Endodermal cell (in vitro differentiated cells): ENCODE results near the gene ERGIC1. TPM values are rescaled to one million over a fixed set of nuclear protein-coding genes. Genes with fewer than 3 reads are reported as not detected.
A peak's percentile ranks its signal among the peaks of the same experiment; 100 is the strongest.

Experiments used
- DNase-seq: peaks from one replicate; pipeline ENCODE4 v3.0.0-alpha.2; 2017
- H3K27ac ChIP-seq: 2 replicates; pipeline ENCODE4 v1.5.1; 2013; ENCODE audit warnings: mild to moderate bottlenecking, low read depth, low read length, moderate library complexity
- H3K27me3 ChIP-seq: 2 replicates; pipeline ENCODE4 v1.6.1; 2013; ENCODE audit warnings: mild to moderate bottlenecking, low read length, moderate library complexity; ENCODE audit not compliant: insufficient read depth, control insufficient read depth, poor library complexity, severe bottlenecking
- H3K36me3 ChIP-seq: 2 replicates; pipeline ENCODE4 v1.7.0; 2013; ENCODE audit warnings: mild to moderate bottlenecking, low read length, moderate library complexity; ENCODE audit not compliant: control insufficient read depth, insufficient read depth
- H3K4me1 ChIP-seq: one replicate; pipeline ENCODE4 v1.7.0; 2013; ENCODE audit warnings: low read length; ENCODE audit not compliant: control insufficient read depth, insufficient read depth
- H3K4me3 ChIP-seq: 2 replicates; pipeline ENCODE4 v1.5.1; 2013; ENCODE audit warnings: mild to moderate bottlenecking, low read length, moderate library complexity
- H3K9ac ChIP-seq: 2 replicates; pipeline ENCODE4 v1.6.1; 2013; ENCODE audit warnings: mild to moderate bottlenecking, low read length, moderate library complexity; ENCODE audit not compliant: poor library complexity, severe bottlenecking; ENCODE audit errors: extremely low read depth
- H3K9me3 ChIP-seq: 2 replicates; pipeline ENCODE4 v1.6.1; 2013; ENCODE audit warnings: mild to moderate bottlenecking, low read length, moderate library complexity; ENCODE audit not compliant: control insufficient read depth
- H3K27ac Mint-ChIP-seq: 2 replicates; pipeline ENCODE4 v1.8.0; 2020; ENCODE audit warnings: mixed read lengths
- H3K27me3 Mint-ChIP-seq: 2 replicates; pipeline ENCODE4 v1.8.0; 2021; ENCODE audit warnings: mild to moderate bottlenecking, mixed read lengths; ENCODE audit not compliant: insufficient read depth
- H3K36me3 Mint-ChIP-seq: 2 replicates; pipeline ENCODE4 v1.8.0; 2020; ENCODE audit warnings: low read depth, mixed read lengths
- H3K4me1 Mint-ChIP-seq: 2 replicates; pipeline ENCODE4 v1.8.0; 2020; ENCODE audit warnings: mixed read lengths
- H3K4me3 Mint-ChIP-seq: 2 replicates; pipeline ENCODE4 v1.8.0; 2020; ENCODE audit warnings: mild to moderate bottlenecking, moderate library complexity, mixed read lengths
- H3K9me3 Mint-ChIP-seq: 2 replicates; pipeline ENCODE4 v1.8.0; 2020; ENCODE audit warnings: mild to moderate bottlenecking, mixed read lengths
- WGBS, 2 experiments: methylation state at CpG; one replicate each; pipeline versions ENCODE4 v1.1.5 to v1.1.7; 2013; ENCODE audit warnings: missing lambda C conversion rate in 2 of 2, mixed read lengths in 1 of 2; ENCODE audit not compliant: insufficient coverage in 1 of 2, insufficient read length in 1 of 2; 5-methylcytosine and 5-hydroxymethylcytosine counted together
- total RNA-seq, 2 donors: library from RNA; stranded (reverse); fragmentation: NEBNext Ultra II Directional in 1 of 2; extraction: Animal tissue kit (Norgen Biotek cat#: 25700) in 1 of 2; gene quantifications; 2 replicates in 1 of 2; 3 replicates in 1 of 2; pipeline ENCODE4 v1.2.1, GENCODE V29; 2021
- TF ChIP-seq, protein P1 (sequence below): fragments of 200-600 bp; sonication (generic); conservative IDR thresholded peaks from 2 replicates; pipeline ENCODE4 v1.5.0; 2021; ENCODE audit warnings: antibody characterized with exemption, mild to moderate bottlenecking

Gene ERGIC1
- total RNA-seq, 2 donors from 2014 or later: 81.9 to 94.8 TPM

DNA sequence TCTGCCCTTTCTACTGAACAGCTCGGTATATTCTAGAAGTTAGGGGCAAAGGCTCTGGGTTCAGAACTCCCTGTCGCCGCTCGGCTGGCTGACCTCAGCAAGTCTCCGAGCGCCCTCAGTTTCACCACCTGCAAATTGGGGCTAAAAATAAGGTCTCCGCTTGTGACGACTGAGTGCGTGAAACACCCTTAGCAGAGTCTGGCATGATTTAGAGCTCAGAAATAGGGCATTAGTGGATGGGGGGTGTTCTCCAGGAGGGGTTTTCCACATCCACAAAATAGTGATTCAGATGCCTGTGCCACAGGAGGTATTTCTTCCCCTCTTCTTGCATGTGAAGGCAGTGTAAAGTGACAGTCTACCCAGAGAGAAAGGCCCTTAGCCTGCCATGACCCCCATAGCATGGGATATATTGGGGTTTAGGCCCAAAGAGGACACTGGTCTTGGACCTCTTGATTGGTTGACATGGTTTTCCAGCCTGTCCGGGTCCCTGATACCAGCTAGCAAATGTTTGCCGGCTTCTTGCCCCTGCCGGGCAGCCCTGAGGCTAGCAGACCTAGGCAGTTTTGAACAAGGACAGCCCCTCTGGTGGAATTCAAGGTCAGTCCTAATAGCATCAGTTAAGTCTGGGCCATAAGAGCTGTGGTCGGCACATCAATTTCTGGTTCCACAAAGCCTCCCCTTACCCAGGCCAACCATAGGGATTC, 1.4 kb downstream of the ERGIC1 start:
- H3K36me3 Mint-ChIP-seq: peaks cover 3% of the 10 kb centered on the region
- no peaks in the 10 kb centered on the region for H3K27me3 Mint-ChIP-seq
- peak; percentile 36 for DNase-seq
- TF ChIP-seq, protein P1, sequence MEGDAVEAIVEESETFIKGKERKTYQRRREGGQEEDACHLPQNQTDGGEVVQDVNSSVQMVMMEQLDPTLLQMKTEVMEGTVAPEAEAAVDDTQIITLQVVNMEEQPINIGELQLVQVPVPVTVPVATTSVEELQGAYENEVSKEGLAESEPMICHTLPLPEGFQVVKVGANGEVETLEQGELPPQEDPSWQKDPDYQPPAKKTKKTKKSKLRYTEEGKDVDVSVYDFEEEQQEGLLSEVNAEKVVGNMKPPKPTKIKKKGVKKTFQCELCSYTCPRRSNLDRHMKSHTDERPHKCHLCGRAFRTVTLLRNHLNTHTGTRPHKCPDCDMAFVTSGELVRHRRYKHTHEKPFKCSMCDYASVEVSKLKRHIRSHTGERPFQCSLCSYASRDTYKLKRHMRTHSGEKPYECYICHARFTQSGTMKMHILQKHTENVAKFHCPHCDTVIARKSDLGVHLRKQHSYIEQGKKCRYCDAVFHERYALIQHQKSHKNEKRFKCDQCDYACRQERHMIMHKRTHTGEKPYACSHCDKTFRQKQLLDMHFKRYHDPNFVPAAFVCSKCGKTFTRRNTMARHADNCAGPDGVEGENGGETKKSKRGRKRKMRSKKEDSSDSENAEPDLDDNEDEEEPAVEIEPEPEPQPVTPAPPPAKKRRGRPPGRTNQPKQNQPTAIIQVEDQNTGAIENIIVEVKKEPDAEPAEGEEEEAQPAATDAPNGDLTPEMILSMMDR: no peak
- peak overlapping the region; percentile 77 for H3K4me3 Mint-ChIP-seq
- H3K9me3 ChIP-seq: no peaks in the 10 kb centered on the region
- H3K4me1 ChIP-seq: peaks cover 31% of the 10 kb centered on the region
- no peak overlapping the region for H3K27ac ChIP-seq
- H3K9me3 Mint-ChIP-seq: no peaks in the 10 kb centered on the region
- peaks cover 15% of the 10 kb centered on the region for H3K36me3 ChIP-seq
- H3K9ac ChIP-seq: peak overlapping the region; percentile 68
- peak overlapping the region; percentile 39 for H3K27ac Mint-ChIP-seq
- 85 to 86% methylated on average over 10 to 13 of the region's 13 CpGs for WGBS, 2 experiments
- no peaks in the 10 kb centered on the region for H3K27me3 ChIP-seq
- H3K4me3 ChIP-seq: peak overlapping the region; percentile 91
- H3K4me1 Mint-ChIP-seq: peaks cover 34% of the 10 kb centered on the region

DNA sequence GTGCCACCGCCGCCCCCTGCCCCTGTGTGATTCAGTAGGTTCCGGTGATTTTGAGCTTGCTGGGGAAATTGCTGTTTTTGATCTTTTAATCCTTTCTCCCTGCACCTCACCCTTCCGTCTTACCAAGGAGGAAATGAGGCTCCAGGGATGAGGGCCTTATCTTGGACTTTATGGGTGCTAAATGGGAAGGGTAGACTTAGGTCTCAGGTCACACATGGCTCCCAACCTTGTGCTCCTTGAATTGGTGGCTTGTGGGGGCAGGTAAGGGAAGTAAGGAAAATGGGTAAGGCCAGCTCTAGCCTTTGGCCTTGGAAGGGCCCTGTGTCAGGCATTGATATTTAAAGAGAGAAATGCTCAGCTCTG, 1.9 kb downstream of the ERGIC1 start:
- Histone ChIP-seq H3K4me1 (peaks cover 27% of the 10 kb centered on the region), H3K36me3 (peaks cover 20% of the 10 kb centered on the region), H3K27me3 (no peaks in the 10 kb centered on the region), H3K27ac (no peak overlapping the region), H3K9ac (no peak overlapping the region), H3K9me3 (no peaks in the 10 kb centered on the region), H3K4me3 (no peak overlapping the region)
- DNase-seq: no peak
- Mint-ChIP-seq H3K27ac (no peak overlapping the region), H3K4me3 (peak overlapping the region; percentile 77), H3K9me3 (no peaks in the 10 kb centered on the region), H3K27me3 (no peaks in the 10 kb centered on the region), H3K36me3 (peaks cover 3% of the 10 kb centered on the region), H3K4me1 (peaks cover 32% of the 10 kb centered on the region)
- WGBS, 2 experiments: 94 to 100% methylated on average over 1 to 4 of the region's 4 CpGs
- TF ChIP-seq, protein P1: no peak

GRCh38 chr5:172837640-172838039, 3.6 kb downstream of the ERGIC1 start:
- Histone ChIP-seq H3K9ac (no peak overlapping the region), H3K4me1 (peaks cover 23% of the 10 kb centered on the region), H3K27ac (no peak overlapping the region), H3K27me3 (no peaks in the 10 kb centered on the region), H3K4me3 (no peak overlapping the region), H3K9me3 (no peaks in the 10 kb centered on the region), H3K36me3 (peaks cover 21% of the 10 kb centered on the region)
- peaks cover 10% of the 10 kb centered on the region for H3K36me3 Mint-ChIP-seq
- H3K27me3 Mint-ChIP-seq: no peaks in the 10 kb centered on the region
- TF ChIP-seq, protein P1: no peak
- H3K4me1 Mint-ChIP-seq: peaks cover 28% of the 10 kb centered on the region
- DNase-seq: no peak
- no peaks in the 10 kb centered on the region for H3K9me3 Mint-ChIP-seq
- H3K4me3 Mint-ChIP-seq: no peak overlapping the region
- WGBS, 2 experiments: 93 to 96% methylated on average over 4 to 7 of the region's 7 CpGs
- no peak overlapping the region for H3K27ac Mint-ChIP-seq
